Activated CD4-positive, alpha-beta T cell treated with anti-CD3 and anti-CD28 coated beads, Interleukin-2, amount 10 ng/mL, durations not matched to agents 24 days and 14 days (primary cell): Measurements from ENCODE around the gene AQP5. TPM values are rescaled to one million over a fixed set of nuclear protein-coding genes. Genes with fewer than 3 reads are reported as not detected.

Source experiments
- DNase-seq: peaks from one replicate; pipeline ENCODE4 v3.0.0; 2022
- H3K27ac Mint-ChIP-seq: one replicate; pipeline ENCODE4 v1.8.0; 2022; ENCODE audit warnings: mild to moderate bottlenecking, mixed read lengths
- H3K27me3 Mint-ChIP-seq: one replicate; pipeline ENCODE4 v1.8.0; 2022; ENCODE audit warnings: mixed read lengths
- H3K36me3 Mint-ChIP-seq: one replicate; pipeline ENCODE4 v1.8.0; 2022; ENCODE audit warnings: low read depth, mild to moderate bottlenecking, mixed read lengths
- H3K4me1 Mint-ChIP-seq: one replicate; pipeline ENCODE4 v1.8.0; 2021; ENCODE audit warnings: mixed read lengths
- H3K4me3 Mint-ChIP-seq: one replicate; pipeline ENCODE4 v1.8.0; 2022; ENCODE audit warnings: mild to moderate bottlenecking, moderate library complexity, mixed read lengths
- H3K9me3 Mint-ChIP-seq: one replicate; pipeline ENCODE4 v1.8.0; 2021; ENCODE audit warnings: mixed read lengths
- intact Hi-C: fragments of 100-400 bp; cut with micrococcal nuclease; formaldehyde crosslinking; loops from one replicate; pipeline ENCODE4 v1.15.1; 2023
- total RNA-seq: library from RNA; stranded (reverse); gene quantifications from 2 replicates; pipeline ENCODE4 v1.2.3, GENCODE V29; 2022

AQP5 gene
- total RNA-seq, 1 donor from 2014 or later, result not detected

DNA sequence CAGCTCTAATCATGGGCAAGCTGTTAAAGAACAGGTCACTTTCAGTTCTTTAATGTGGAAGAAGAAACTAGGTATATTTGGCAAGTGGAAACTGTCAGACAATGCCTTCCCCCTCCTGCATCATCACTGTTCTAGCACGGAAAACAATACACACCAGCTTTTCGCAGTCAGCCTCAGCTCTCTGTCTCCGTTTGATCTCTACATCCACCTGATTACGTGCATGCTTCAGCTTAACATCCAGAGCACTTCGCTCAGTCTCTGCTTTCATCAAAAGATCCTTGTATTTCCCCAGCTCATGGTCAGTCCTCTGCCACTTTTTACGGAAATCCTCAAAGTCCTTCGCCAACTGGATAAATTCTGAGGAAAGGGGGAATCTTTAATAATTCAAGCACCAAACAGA lies 44.6 kb downstream of the AQP5 start:
- intact Hi-C loops, result no loop called here
- Mint-ChIP-seq H3K27me3 (no peaks in the 10 kb centered on the region), H3K36me3 (peaks cover 49% of the 10 kb centered on the region), H3K4me1 (peaks cover 18% of the 10 kb centered on the region), H3K9me3 (no peaks in the 10 kb centered on the region), H3K27ac (no peak overlapping the region), H3K4me3 (no peak overlapping the region)
- no peak for DNase-seq

GRCh38 chr12:50006754-50007442 lies 45.2 kb downstream of the AQP5 start:
- no peaks in the 10 kb centered on the region for H3K9me3 Mint-ChIP-seq
- peak overlapping the region; percentile 50 for H3K27ac Mint-ChIP-seq
- H3K4me1 Mint-ChIP-seq, result peaks cover 18% of the 10 kb centered on the region
- intact Hi-C loops, result no loop called here
- no peak for DNase-seq
- peaks cover 46% of the 10 kb centered on the region for H3K36me3 Mint-ChIP-seq
- no peaks in the 10 kb centered on the region for H3K27me3 Mint-ChIP-seq
- H3K4me3 Mint-ChIP-seq, result no peak overlapping the region

GRCh38 chr12:50013361-50014147 lies 51.9 kb downstream of the AQP5 start:
- no peak for DNase-seq
- H3K9me3 Mint-ChIP-seq, result no peaks in the 10 kb centered on the region
- H3K27ac Mint-ChIP-seq, result peak overlapping the region; percentile 63
- no peak overlapping the region for H3K4me3 Mint-ChIP-seq
- intact Hi-C loops, result no loop called here
- no peaks in the 10 kb centered on the region for H3K27me3 Mint-ChIP-seq
- peaks cover 16% of the 10 kb centered on the region for H3K4me1 Mint-ChIP-seq
- H3K36me3 Mint-ChIP-seq, result peaks cover 30% of the 10 kb centered on the region

DNA sequence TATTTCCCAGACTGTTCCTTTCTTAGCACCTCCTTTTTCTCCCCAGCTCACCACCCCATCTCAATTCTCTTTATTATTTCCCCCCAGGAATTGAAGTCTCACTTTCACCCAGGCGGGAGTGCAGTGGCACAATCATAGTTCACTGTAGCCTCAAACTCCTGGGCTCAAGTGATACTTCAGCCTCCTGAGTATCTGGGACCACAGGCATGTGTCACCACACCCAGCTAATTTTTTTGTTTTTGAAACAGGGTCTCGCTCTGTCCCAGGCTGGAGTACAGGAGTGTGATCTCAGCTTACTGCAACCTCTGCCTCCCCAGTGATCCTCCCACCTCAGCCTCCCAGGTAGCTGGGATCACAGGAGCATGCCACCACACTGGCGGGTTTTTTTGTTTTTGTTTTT lies 52.7 kb downstream of the AQP5 start:
- H3K36me3 Mint-ChIP-seq, result peaks cover 33% of the 10 kb centered on the region
- intact Hi-C loops, result no loop called here

More for the DNA sequence above, 52.7 kb downstream of the AQP5 start:
- Mint-ChIP-seq H3K27ac (no peak overlapping the region), H3K9me3 (no peaks in the 10 kb centered on the region), H3K4me3 (no peak overlapping the region), H3K4me1 (peaks cover 22% of the 10 kb centered on the region), H3K27me3 (no peaks in the 10 kb centered on the region)
- DNase-seq, result no peak

Other genes starting within 250 kb of the AQP5 start
- 370 and 372 TPM in 2 replicates for gene TMBIM6, start 220.3 kb upstream of the AQP5 start, total RNA-seq
- gene NCKAP5L, start 133.5 kb upstream of the AQP5 start, total RNA-seq, result 4.8 and 5.0 TPM in 2 replicates
- 2.9 and 3.5 TPM in 2 replicates for gene BCDIN3D, start 118.8 kb upstream of the AQP5 start, total RNA-seq
- gene FAIM2, start 58.0 kb upstream of the AQP5 start, total RNA-seq, result 0.30 and 0.54 TPM in 2 replicates
- gene AQP2, start 11.1 kb upstream of the AQP5 start, total RNA-seq, result not detected in 2 replicates
- gene AQP6, start 11.1 kb downstream of the AQP5 start, total RNA-seq, result not detected in 2 replicates
- gene RACGAP1, start 63.6 kb downstream of the AQP5 start, total RNA-seq, result 71.2 and 71.6 TPM in 2 replicates
- gene ASIC1, start 95.7 kb downstream of the AQP5 start, total RNA-seq, result 17.6 and 19.7 TPM in 2 replicates
- 73.1 and 82.5 TPM in 2 replicates for gene SMARCD1, start 123.5 kb downstream of the AQP5 start, total RNA-seq
- gene GPD1, start 142.1 kb downstream of the AQP5 start, total RNA-seq, result 0.62 and 0.91 TPM in 2 replicates
- 44.0 and 45.0 TPM in 2 replicates for gene COX14, start 150.4 kb downstream of the AQP5 start, total RNA-seq
- 62.6 and 66.5 TPM in 2 replicates for gene CERS5, start 205.5 kb downstream of the AQP5 start, total RNA-seq